Measurements from ENCODE around the gene OTOGL. TPM values are rescaled to one million over a fixed set of nuclear protein-coding genes. Genes with fewer than 3 reads are reported as not detected.

OTOGL gene
- total RNA-seq, 3 donors from 2014 or later: 0.10 to 0.66 (median 0.61) TPM

DNA sequence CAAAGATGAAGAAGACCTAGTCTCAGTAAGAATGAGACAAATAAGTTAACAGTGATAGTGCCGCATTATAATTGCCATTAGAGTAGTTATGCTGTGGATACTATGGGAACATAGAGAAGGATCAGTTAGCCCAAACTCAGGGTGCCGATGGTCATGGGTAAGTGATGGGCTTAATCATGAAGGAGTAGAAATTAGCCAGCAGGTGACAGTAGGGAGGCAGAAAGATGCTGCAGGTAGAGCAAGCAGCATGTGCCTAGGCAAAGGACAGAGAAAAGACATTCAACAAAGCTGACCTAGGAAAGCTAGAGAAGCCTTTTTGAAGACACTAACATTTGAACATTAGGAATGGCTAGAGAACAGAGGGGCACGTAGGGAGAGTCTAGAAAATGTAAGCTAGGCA is 314.1 kb downstream of the OTOGL start:
- DNase-seq (no peak), ATAC-seq (no peak)
- no peaks in the 10 kb centered on the region for H3K4me1 ChIP-seq (ENCODE audit: low read depth)
- H3K4me3 ChIP-seq: no peak overlapping the region
- TF ChIP-seq, protein P1, sequence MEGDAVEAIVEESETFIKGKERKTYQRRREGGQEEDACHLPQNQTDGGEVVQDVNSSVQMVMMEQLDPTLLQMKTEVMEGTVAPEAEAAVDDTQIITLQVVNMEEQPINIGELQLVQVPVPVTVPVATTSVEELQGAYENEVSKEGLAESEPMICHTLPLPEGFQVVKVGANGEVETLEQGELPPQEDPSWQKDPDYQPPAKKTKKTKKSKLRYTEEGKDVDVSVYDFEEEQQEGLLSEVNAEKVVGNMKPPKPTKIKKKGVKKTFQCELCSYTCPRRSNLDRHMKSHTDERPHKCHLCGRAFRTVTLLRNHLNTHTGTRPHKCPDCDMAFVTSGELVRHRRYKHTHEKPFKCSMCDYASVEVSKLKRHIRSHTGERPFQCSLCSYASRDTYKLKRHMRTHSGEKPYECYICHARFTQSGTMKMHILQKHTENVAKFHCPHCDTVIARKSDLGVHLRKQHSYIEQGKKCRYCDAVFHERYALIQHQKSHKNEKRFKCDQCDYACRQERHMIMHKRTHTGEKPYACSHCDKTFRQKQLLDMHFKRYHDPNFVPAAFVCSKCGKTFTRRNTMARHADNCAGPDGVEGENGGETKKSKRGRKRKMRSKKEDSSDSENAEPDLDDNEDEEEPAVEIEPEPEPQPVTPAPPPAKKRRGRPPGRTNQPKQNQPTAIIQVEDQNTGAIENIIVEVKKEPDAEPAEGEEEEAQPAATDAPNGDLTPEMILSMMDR (IDR thresholded peaks at IDR 0.05): no peak
- H3K9me3 ChIP-seq: no peaks in the 10 kb centered on the region
- no peaks in the 10 kb centered on the region for H3K36me3 ChIP-seq (ENCODE audit: low read depth)
- intact Hi-C loops (cut with DNase I, micrococcal nuclease): loop anchor here in 1 of 2 donors (10.0 kb wide), 1 partner anchor 351 kb away; no protein-coding TSS in a partner anchor

DNA sequence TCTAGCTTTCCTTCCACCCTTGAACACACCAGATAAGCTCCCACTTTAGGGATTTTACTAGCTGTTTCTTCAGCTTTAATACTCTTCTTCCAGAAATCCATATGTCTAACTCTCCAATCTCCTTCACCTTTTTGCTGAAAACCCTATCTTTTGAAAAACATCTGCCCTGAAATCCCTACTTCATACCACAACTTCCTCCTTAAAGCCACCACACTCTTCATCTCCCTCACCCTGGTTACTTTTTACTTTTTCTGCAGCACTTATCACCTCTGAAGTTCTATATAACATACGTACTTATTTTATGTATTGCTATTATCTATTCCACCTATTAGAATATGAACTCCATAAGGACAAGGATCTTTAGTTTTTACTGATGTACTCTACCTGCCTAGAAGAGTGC is 316.1 kb downstream of the OTOGL start:
- Histone ChIP-seq H3K9me3 (no peaks in the 10 kb centered on the region), H3K4me3 (no peak overlapping the region), H3K4me1 (ENCODE audit: low read depth) (no peaks in the 10 kb centered on the region), H3K36me3 (ENCODE audit: low read depth) (no peaks in the 10 kb centered on the region)
- DNase-seq (no peak), ATAC-seq (no peak)
- TF ChIP-seq, protein P1 (IDR thresholded peaks at IDR 0.05): no peak
- intact Hi-C loops (cut with DNase I, micrococcal nuclease): loop anchor here in 1 of 2 donors (10.0 kb wide), 1 partner anchor 349 kb away; no protein-coding TSS in a partner anchor

DNA sequence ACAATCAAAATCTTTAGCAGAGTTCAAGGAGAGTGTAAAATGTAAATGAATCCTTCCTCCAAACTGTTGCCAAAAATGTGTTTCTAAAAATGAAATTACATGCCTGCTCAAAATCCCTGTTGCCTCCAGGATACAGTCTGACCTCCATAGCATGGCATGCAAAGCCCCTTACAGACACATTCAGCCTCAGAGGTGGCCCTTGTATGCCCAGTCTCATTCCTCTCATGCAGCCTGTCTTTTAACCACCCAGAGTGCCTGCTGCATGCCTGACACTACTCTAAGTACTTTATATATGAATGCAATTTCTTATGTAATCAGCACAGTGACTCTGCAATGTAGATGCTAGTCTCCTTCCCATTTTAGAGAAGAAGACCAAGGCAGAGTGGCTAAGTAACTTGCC is 320.3 kb downstream of the OTOGL start:
- intact Hi-C loops (cut with DNase I, micrococcal nuclease): loop anchor here in 1 of 2 donors (10.0 kb wide), 1 partner anchor 345 kb away; no protein-coding TSS in a partner anchor
- Histone ChIP-seq H3K4me1 (ENCODE audit: low read depth) (no peaks in the 10 kb centered on the region), H3K4me3 (no peak overlapping the region), H3K9me3 (no peaks in the 10 kb centered on the region), H3K36me3 (ENCODE audit: low read depth) (no peaks in the 10 kb centered on the region)
- ATAC-seq: no peak
- DNase-seq: no peak
- TF ChIP-seq, protein P1 (IDR thresholded peaks at IDR 0.05): no peak

DNA sequence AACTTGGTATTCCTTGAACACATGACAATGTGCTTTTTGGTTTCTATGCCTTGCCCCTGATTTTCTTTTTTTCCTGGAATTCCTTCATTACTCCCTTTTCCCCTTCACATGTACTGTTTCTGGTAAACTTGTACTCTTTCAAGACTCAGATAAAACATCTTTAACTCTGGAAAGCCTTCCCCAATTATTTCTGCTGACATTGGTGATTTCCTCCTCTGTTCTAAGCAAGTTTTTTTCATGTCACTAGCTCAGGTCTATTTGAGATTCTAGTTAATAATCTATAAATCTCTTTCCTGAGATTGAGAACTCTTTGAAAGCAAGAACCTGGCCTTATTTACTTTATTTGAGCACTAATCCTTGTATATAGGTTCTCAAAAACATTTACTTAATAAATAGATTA is 320.7 kb downstream of the OTOGL start:
- intact Hi-C loops (cut with DNase I, micrococcal nuclease): no loop called here
- H3K4me3 ChIP-seq: no peak overlapping the region
- H3K9me3 ChIP-seq: no peaks in the 10 kb centered on the region
- TF ChIP-seq, protein P1 (IDR thresholded peaks at IDR 0.05): no peak
- H3K4me1 ChIP-seq (ENCODE audit: low read depth): no peaks in the 10 kb centered on the region
- DNase-seq (no peak), ATAC-seq (no peak)
- no peaks in the 10 kb centered on the region for H3K36me3 ChIP-seq (ENCODE audit: low read depth)

DNA sequence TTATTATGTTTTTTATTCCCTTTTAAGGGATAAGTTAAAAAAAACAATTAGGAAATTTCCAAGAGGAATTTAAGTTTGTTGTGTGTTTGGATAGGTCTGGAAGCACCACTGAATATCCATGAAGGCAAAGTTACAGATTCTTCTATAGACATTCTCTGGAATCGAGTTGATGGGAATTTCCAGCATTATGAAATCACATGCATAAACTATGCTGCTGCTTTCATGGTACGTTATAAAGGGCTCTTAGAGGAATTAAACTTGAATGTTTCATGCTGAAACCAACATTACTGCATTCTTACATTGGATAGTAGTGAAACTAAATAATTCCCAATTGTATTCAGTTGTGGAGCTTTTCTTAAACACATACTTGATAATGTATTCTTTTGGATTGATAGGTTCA is 323.2 kb downstream of the OTOGL start:
- DNase-seq: no peak
- TF ChIP-seq, protein P1 (IDR thresholded peaks at IDR 0.05): no peak
- Histone ChIP-seq H3K36me3 (ENCODE audit: low read depth) (no peaks in the 10 kb centered on the region), H3K4me3 (no peak overlapping the region), H3K4me1 (ENCODE audit: low read depth) (no peaks in the 10 kb centered on the region), H3K9me3 (no peaks in the 10 kb centered on the region)
- no peak for ATAC-seq
- intact Hi-C loops (cut with DNase I, micrococcal nuclease): no loop called here

Other genes with a start within 250 kb of the OTOGL start
- gene PPP1R12A, start 164.4 kb upstream of the OTOGL start, total RNA-seq: 100 to 1,000 TPM in 1 of 3 donors, 10 to 100 TPM in 2; 63.7 to 253 (median 74.3) TPM

Data from mucosa of descending colon (tissue), 3 donors.